ENCODE results near the gene GARIN5B. TPM values are rescaled to one million over a fixed set of nuclear protein-coding genes. Genes with fewer than 3 reads are reported as not detected.

The GARIN5B gene
- total and polyA plus RNA-seq, 2 experiments from 2014 or later: not detected

GRCh38 chr19:55315956-55316525 lies 47.0 kb downstream of the GARIN5B start (continued):
- TF ChIP-seq EZH2 (IDR thresholded peaks at IDR 0.05; ENCODE audit: low read depth, unreplicated experiment): no peak
- TF ChIP-seq STAT1 (IDR thresholded peaks at IDR 0.05; ENCODE audit: unreplicated experiment): no peak
- TF ChIP-seq JUNB (IDR thresholded peaks at IDR 0.05; ENCODE audit: unreplicated experiment): no peak
- no peak for TF ChIP-seq EZH2phosphoT487 (IDR thresholded peaks at IDR 0.05; ENCODE audit: unreplicated experiment)
- TF ChIP-seq ZNF114 (CRISPR knock-in tag; IDR thresholded peaks at IDR 0.05): no peak
- TF ChIP-seq POLR2AphosphoS5 (IDR thresholded peaks at IDR 0.05; ENCODE audit: low read depth): no peak
- no peak for TF ChIP-seq ETS1 (IDR thresholded peaks at IDR 0.05)
- no peak for TF ChIP-seq CREB1 (CRISPR knock-in tag; IDR thresholded peaks at IDR 0.05; ENCODE audit: low read depth)
- no peak for TF ChIP-seq REST (IDR thresholded peaks at IDR 0.05; ENCODE audit: unreplicated experiment)
- no peak for TF ChIP-seq ZNF331 (CRISPR knock-in tag; IDR thresholded peaks at IDR 0.05; ENCODE audit: low read depth)

GRCh38 chr19:55314396-55314795 lies 48.7 kb downstream of the GARIN5B start:
- Histone ChIP-seq H3K4me3 (no peak overlapping the region), H3K36me3 (ENCODE audit: insufficient read depth) (no peaks in the 10 kb centered on the region), H3K27me3 (ENCODE audit: insufficient read depth) (no peaks in the 10 kb centered on the region), H4K20me1 (replicated peaks; ENCODE audit: insufficient read depth) (no peaks in the 10 kb centered on the region; the same call in 1 of the 2 replicates), H3K9me2 (ENCODE audit: insufficient read depth) (no peaks in the 10 kb centered on the region), H3K4me1 (ENCODE audit: insufficient read depth) (peaks cover 5% of the 10 kb centered on the region; the same call in 1 of the 2 replicates), H3K79me2 (replicated peaks; ENCODE audit: insufficient read depth) (no peaks in the 10 kb centered on the region), H2AFZ (no peak overlapping the region), H3K4me2 (no peak overlapping the region), H3K27ac (ENCODE audit: low read depth) (no peak overlapping the region), H3F3A (replicated peaks; ENCODE audit: low read depth) (no peaks in the 10 kb centered on the region; the same call in 1 of the 2 replicates)
- peaks cover 9% of the 10 kb centered on the region for H3K27me3 Mint-ChIP-seq (ENCODE audit: insufficient read depth, low read depth, poor library complexity)
- ATAC-seq: no peak; the same call in 2 of the 3 replicates
- H3K36me3 Mint-ChIP-seq (ENCODE audit: low read depth): peaks cover 8% of the 10 kb centered on the region
- H3K9me3 Mint-ChIP-seq: no peaks in the 10 kb centered on the region
- no peak overlapping the region for H3K27ac Mint-ChIP-seq
- H3K4me3 Mint-ChIP-seq: no peak overlapping the region
- H3K4me1 Mint-ChIP-seq: peaks cover 6% of the 10 kb centered on the region
- no peak for DNase-seq (ENCODE audit: low spot score)
- TF ChIP-seq ZNF331 (CRISPR knock-in tag; IDR thresholded peaks at IDR 0.05; ENCODE audit: low read depth) (no peak), ETS1 (IDR thresholded peaks at IDR 0.05) (no peak), CREB1 (CRISPR knock-in tag; IDR thresholded peaks at IDR 0.05; ENCODE audit: low read depth) (no peak), STAT1 (IDR thresholded peaks at IDR 0.05; ENCODE audit: unreplicated experiment) (no peak), EZH2 (IDR thresholded peaks at IDR 0.05; ENCODE audit: low read depth, unreplicated experiment) (no peak), REST (IDR thresholded peaks at IDR 0.05; ENCODE audit: unreplicated experiment) (no peak), ZNF114 (CRISPR knock-in tag; IDR thresholded peaks at IDR 0.05) (no peak), CTCF (conservative IDR thresholded peaks at IDR 0.05; ENCODE audit: low read depth in 2 of 2) (no peak), JUNB (IDR thresholded peaks at IDR 0.05; ENCODE audit: unreplicated experiment) (no peak), EZH2phosphoT487 (IDR thresholded peaks at IDR 0.05; ENCODE audit: unreplicated experiment) (no peak), NANOG (IDR thresholded peaks at IDR 0.05; ENCODE audit: borderline replicate concordance) (no peak), POLR2AphosphoS5 (IDR thresholded peaks at IDR 0.05; ENCODE audit: low read depth) (no peak)
